GM18502 (cell line): ENCODE measurements around the gene CLC.
"Not testable (repeated sequence)": the region's sequence is repeated elsewhere in the genome, so short reads cannot be mapped to it uniquely, and the experiment has no call there.

ENCODE experiments used
- ATAC-seq: cut with Tn5 transposase; IDR thresholded peaks from one replicate; pipeline ENCODE4 v1.9.1; 2021; ENCODE audit warnings: mild to moderate bottlenecking; ENCODE audit not compliant: unreplicated experiment, poor library complexity

The CLC gene

DNA sequence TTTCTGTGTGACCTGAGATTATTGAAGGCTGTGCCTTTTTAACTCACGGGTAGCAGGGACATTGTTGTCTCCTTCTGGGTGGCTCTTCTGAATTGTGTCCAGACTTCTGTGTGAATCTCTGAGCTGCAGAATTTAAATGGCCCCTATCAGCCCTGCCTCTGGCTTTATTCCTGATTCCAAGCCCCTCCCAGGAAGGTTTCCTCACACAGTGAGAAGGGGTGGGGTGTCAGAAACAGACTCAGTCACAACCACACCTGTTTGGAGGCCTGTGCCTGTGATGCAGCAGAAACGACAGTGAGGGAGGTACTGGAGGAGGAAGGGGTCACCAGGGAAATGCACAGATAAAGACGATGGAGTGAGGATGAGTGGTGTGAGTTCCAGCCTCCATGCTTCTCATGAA, at the start of gene CLC:
Gene CLC (minus strand): TSS at position 139 of the 400 bp plus-strand sequence. CDS start 77 bp downstream, at position 62.
- no peak for ATAC-seq

DNA sequence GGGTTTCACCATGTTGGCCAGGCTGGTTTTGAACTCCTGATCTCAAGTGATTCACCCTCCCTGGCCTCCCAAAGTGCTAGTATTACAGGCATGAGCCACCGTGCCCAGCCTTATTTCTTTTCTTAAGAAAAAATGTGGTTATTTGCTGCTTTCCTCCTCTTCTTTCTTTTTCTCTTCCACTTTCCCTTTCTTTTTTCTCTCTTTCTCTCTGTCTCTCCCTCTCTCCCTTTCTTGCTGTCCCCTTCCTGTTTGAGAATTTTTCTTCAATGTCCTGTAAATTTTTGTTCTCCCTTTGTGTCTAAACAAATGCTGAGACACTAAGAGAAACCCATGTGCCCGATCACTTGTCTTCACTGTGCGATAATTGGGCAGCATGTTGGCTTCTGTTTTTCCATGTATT, 43.1 kb upstream of the CLC start:
- ATAC-seq = no peak

DNA sequence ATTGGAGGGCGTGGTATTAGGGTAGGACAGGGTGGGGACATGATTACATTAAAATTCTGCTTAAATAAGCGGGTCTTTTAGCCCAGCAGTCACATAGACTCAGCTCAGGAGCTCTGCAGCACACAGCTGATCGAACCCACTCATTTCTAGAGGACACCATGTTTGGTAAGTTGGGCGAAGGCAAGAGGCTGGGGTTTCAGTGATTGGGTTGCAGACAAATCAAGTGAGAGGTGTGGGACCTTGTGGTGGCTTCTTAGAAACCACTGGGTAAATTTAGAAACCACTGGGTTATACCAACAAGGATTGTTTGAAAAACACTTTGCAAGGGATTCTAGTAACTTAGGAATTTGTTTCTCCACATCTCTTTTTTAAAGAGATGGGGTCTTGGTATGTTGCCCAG, 40.9 kb upstream of the CLC start, which contains the start of gene LEUTX:
Gene LEUTX (plus strand): TSS at position 92 of the 400 bp plus-strand sequence. CDS start 67 bp downstream, at position 159.
- ATAC-seq = no peak

DNA sequence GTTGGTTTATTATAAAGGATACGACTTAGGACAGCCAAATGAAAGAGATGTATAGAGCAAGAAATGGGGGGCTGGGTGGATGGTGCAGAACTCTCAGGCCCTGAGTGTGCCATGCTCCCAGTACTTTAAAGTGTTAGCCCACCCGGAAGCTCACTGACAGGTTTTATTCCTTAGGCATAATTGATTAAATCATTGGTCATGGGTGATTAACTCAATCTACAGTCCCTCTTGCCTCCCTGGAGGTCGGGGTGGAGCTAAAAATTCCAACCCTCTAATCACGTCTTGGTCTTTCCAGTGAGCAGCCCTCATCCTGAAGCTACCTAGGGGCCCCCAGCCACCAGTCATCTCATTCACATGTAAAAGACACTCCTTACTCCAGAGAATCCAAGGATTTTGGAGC, 31.0 kb upstream of the CLC start:
- ATAC-seq = no peak

DNA sequence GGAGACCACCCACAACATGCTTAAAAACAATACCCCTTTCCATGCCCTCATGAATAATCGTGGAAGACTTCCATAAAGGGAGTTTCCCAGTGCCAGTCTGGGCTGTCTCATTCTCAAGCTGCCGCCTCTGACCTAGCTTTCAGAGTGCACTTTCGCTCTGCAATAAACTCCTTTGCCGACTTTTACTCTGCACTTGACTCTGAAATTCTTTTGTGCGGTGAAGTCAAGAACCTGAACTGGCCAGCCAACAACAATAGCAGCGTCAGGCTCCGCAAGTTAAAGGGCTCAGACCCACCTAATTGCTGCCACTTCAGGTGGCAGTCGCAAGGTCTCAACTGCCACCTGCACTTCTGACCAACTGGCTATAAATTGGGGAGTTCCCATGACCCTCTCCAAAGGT, 30.5 kb upstream of the CLC start:
- no peak for ATAC-seq

DNA sequence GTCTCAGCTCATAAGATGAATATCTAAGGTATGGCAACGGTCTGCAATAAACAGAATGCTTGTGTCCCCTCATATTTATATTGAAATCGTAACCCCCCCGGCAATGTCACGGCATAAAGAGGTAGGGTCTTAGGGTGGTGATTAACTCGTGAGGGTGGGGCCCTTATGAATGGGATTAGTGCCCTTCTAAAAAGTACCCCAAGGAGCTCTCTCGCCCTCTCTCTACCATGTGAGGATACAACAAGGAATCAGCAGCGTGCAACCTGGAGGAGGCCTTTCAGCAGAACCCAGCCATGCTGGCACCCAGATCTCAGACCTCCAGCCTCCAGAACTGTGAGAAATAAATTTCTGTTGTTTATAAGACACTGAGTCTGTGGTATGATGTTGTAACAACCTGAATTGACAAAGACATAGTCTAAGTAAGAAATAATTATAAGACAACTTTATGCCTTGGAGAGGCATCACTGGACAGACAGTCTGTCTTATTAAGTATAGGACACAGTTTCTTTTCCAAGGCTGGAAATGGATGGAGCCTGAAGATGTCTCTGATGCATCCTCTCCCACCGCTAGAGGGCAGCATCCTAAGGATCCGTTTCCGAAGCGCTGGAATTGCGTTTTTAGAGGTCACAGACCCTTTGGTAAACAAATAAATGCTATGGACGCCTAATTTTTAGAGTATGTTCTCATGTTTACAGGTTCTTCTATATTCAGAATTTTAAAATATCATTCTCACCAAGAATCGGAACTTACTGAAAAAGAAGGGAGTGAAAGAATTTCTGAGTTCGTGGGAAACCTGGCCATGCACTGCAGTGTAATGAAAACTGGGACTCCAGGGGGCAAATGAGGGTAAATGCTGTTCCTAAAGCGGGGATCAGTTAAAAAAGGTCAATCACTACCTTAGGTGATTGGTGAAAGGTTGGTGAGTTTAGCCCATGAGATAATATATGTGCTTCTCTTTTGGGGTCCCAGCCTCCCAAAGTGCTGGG, 27.6 kb upstream of the CLC start:
- ATAC-seq = no peak

DNA sequence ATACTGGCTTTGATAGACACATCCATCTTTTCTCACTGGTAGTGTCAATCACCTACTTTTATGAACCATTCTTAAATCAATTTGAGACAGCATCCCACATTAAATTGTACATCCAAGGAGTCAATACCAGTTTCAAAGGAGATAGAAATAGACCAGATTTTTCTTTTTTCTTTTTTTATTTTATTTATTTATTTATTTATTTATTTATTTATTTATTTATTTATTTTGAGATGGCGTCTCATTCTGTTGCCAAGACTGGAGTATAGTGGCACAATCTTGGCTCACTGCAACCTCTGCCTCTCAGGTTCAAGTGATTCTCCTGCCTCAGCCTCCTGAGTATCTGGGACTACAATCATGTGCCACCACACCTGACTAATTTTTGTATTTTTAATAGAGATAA, 24.0 kb upstream of the CLC start:
- not testable (repeated sequence) for ATAC-seq

DNA sequence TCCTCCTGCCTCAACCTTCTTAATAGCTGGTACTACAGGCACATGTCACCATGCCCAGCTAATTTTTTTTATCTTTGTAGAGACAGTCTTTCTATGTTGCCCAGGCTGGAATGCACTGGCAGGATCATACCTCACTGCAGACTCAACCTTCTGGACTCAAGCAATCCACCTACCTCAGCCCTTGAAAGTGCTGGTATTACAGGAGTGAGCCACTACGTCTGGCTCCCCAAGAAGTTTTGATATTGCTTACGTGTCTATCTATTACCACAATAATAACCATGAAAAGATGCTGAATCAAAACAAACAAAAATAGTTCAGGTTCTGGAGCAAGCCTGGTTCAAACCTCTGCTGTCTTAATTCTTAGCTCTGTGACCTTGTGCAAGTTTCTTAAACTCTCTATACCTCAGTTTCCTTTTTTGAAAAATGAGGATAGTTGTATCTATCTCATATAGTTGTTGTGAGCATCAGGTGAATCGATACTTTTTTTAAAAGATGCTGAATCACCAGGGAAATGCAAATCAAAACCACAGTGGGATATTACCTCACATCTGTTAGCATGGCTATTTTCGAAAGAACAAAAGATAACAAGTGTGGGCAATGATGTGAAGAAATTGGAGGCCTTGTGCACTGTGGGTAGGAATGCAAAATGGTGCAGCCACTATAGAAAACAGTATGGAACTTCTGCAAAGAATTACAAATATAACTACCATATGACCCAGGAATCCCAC, 21.8 kb upstream of the CLC start:
- ATAC-seq = peak; percentile 54

DNA sequence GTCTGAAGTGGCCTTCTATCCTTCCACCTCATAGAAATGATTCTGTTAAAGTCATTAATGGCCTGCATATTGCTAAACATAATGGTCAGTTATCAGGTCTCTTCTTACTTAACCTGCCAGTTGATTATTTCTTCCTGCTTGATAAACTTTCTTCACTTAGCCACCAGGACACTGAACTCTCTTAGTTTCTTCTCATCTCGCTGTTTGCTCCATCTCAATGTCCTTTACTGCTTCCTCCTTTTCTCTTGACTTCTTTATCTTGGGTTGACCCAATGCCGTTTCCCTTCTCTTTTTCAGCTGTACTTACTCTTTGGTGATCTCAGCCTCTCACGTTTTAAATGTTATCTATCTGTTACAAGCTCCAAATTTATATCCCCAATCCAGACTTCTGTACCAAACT, 17.1 kb upstream of the CLC start:
- no peak for ATAC-seq

DNA sequence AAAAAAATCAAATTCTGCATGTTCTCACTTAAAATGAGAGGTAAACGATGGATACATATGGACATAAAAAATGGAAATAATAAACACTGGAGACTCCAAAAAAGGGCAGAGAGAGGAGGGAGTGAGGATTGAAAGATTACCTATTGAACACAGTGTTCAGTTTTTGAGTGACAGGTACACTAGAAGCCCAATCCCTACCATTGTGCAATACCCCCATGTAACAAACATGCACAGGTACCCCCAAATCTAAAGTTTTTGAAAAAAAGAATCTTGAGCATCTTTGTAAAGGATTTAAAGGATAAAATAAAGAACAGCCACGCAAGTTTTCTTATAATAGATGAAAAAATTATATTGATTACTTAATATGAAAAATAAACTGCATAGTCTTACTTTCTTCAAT, 16.7 kb upstream of the CLC start:
- no peak for ATAC-seq

DNA sequence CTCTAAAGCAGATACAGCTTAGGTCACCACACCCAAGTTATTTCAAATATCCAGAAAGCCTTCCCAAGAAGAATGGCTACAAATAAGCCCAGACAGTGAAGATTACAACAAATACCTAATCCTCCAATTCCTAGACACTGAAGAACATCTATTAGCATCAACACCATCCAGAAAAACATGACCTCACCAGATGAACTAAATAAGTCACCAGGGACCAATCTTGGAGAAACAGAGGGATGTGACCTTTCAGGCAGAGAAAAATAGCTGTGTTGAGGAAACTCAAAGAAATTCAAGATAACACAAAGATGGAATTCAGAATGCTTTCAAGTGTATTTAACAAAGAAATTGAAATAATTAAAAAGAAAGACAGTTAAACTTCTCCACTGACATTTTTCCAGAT, 15.0 kb upstream of the CLC start:
- no peak for ATAC-seq

DNA sequence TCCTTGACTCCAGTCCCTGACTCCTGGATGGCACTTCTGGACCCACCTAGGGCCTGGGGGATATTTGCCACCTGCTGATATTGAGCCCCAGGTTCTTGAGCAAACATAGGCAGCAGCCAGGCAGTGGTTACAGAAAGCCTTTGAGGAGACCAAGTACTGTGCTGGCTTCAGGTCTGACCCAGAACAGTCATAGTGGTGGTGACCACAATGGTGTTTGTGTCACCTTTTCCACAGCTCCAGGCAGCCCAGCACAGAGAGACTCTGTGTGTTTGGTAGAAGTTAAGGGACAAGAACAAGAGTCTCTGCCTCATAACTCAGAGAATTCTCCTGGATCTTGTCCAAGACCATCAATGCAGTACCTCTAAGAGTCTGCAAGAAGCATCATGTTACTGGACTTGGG, 14.6 kb upstream of the CLC start:
- ATAC-seq = no peak

DNA sequence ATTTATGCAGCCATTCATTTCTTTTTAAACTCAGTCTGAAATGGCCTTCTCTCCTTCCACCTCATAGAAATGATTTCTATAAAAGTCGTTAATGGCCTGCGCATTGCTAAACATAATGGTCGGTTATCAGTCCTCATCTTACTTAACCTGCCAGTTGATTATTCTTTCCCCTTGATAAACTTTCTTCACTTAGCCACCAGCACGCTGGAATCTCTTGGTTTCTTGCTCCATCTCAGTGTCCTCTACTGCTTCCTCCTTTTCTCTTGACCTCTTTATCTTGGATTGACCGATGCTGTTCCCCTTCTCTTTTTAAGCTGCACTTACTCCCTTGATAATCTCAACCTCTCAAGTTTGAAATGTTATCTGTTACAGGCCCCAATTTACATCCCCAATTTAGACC, 12.2 kb upstream of the CLC start:
- no peak for ATAC-seq

DNA sequence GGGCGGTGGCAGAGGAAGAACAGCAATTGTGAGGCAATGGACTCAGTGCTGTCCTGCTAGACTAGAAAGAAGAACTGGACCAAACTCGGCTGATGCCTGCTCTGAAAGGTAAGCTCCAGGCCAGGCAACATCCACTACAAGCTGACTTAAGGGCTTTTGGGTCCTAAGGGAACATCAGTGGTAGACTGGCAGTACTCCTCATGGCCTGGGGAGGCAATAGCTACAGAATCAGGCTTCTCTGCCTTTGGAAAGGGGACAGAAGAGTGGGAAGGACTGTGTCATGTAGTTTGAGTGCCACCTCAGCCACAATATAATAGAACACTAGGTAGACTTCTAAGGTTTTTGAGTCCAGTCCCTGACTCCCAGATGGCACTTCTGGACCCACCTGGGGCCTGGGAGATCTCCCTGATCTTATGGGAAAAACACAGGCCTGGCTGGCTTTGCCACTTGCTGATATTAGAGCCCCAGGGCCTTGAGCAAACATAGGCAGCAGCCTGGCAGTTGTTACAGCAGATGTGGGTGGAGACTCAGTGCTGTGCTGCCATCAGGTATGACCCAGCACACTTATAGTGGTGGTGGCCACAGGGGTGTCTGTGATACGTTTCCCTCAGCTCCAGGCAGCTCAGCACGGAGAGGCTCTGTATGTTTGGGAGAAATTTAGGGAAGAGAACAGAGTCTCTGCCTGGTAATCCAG, 9.2 kb upstream of the CLC start:
- ATAC-seq = no peak

DNA sequence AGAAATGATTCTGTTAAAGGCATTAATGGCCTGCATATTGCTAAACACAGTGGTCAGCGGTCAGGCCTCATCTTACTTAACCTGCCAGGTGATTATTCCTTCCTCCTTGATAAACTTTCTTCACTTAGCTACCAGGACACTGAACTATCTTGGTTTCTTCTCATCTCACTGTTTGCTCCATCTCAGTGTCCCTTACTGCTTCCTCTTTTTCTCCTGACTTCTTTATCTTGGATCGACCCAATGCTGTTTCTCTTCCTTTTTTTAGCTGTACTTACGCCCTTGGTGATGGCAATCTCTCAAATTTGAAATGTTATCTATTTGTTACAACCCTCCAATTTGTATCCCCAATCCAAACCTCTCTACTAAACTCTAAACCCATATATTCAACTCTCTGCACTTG, 7.8 kb upstream of the CLC start:
- ATAC-seq = no peak

DNA sequence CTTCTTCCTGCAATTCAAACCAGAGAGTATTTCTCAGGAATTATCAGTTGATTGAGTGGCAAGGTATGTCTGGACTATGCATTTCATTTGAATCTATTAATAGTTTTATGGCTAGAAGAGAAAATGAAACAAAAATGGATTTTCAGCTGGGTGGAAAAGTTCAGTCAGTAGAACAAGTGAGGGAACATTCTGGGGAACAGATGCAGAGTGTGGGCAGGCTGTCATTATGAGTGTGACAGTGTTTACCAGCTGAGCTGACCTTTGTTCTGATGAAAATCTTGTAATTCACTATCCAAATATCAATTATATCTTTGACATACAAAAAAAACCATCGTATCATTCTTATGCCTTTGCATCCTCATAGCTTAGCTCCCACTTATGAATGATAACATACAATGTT, 2.6 kb upstream of the CLC start:
- ATAC-seq = no peak

DNA sequence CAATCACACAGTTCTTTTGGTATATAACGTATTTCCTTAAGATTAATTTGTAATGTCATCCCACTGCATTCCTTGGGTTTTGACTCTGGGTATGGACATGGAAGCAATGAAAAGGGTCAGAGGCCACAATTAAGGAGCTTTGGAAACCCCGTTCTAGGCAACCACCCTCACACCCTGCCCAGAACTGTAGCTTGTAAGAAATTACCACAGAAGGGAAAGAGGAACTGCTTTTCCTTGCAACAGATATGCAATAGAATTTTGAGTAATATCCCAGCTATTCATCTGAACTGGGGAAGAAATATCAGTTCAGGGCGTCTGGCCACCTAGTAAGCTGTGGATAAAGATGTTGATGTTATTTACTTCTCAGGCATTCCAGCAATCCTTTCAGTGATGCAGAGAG, 985 bp upstream of the CLC start:
- ATAC-seq = no peak

DNA sequence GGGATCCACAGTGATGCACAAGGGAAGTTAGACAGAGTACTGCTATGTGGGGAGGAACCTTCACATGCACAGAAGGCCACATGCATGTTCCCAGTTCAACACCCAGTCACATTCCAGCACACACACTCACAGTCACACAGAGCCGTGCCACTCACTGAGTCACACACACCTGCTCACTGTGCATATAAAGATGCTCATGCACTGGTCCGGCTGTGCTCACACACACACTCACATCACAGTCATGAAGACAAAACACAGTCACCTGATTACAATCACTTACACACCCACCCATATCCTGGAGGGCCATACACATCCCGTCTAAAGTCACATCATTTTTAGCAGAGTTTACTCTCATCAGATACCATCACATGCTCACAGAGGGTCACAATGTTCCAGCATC, 478 bp downstream of the CLC start:
- no peak for ATAC-seq

DNA sequence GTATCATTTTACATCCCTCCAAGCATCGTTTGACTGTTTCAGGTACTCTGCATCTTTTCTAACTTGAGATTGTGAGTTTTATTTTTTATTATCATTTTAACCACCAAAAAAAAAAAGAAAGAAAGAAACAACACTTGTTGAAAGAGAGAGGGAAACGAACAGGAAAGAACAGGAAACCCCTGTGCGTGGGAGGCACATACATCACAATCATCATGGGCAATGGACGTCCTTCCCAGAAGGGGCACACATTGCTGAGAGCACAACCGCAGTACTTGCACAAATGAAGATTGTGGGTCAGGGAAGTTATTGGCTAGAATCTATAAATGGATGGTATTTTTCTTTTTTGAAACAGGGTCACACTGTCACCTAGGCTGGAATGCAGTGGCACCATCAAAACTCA, 1.7 kb downstream of the CLC start:
- ATAC-seq = no peak

DNA sequence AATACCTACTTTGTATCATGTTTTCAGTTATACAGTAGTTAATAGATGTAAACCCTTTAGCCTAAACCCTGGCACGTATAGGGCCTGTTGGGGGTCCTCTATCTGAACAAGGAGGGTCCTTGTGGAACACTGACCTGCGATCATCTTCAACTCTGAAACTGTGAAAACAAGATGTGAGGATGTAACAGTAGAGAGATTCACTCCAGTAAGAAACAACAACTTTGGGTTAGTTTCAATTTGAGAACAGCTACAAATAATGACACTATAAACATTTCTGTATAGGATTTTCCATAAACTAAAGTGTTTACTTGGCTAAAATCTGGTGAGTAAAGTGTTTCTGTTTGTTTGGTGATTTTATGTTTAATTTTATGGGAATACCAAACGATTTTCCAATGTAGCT, 2.1 kb downstream of the CLC start:
- no peak for ATAC-seq

DNA sequence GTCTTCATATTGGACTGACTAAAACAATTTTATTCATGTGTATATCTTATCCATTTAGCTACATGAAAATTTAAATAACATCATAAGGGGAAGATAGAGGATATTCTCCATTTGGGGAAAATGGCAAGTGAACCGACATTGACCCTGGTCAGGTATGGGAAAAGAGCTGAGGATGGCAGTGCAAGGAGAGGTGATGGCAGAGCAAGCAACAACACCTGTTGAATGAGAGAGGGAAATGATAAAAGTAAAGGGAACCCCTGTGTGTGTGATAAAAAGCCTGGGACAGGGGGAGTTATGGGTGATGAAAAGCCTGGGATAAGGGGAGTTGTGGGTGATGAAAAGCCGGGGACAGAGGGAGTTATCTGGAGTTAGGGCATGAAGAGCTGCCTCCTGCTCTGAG, 4.0 kb downstream of the CLC start:
- ATAC-seq = no peak
